Measurements from ENCODE around the gene CSK.
A peak's percentile ranks its signal among the peaks of the same experiment; 100 is the strongest.
"Not testable (repeated sequence)": the region's sequence is repeated elsewhere in the genome, so short reads cannot be mapped to it uniquely, and the experiment has no call there.

The CSK gene

DNA sequence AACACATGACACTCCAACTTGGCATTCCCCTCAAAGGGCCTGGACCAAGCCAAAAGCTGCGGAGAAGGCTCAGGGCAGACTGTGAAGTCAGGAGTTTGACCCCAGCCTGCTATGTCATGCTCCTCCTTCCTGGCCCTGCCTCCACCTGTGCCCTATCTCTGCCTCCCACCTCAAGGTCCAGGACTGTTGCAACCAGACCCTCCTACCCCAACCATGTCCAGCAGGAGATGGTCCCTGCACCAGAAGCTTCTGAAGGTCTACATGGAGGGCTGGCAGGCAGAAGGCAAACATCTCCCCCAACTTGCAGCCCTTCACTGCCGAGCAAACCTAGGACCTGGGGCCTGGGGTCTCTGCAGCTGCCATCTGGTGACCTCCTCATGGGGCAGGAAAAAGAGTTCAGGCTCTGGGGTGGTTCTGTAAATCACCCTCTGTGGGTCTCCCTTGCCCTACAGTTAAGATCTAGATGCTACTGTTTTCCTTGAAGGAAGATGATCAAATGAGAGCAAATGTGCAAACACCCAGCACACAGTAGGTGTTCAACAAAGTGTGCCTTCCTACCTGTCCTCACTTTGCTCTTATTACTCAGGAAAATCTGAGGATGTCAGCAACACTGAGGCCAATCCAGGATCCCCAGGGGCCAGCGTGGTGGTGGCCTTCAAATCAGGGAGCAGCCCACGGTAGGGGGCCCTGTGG, 11.5 kb upstream of the CSK start:
- DNase-seq (ENCODE audit: low read depth in 2 of 2) = no peak

DNA sequence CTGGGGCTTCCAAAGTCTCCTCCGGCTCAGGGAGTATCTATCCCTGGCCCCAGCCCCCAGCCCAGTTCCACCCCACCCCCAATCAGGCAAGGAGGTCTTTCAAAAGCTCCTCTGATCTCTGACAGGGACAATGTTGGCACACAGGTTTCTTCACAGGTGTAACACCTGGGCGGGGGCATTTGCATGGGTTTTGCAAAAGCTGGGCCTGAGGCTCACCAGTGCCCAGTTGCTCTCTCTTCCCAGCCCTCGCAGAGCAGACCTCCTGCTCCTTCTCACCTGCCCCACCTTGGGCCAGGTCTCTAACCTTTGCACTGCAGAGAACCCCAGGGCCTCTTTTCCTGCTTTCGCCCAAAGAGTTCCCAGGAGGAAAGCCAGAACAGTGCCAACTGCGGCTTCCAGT, 8.6 kb upstream of the CSK start:
- no peak for DNase-seq (ENCODE audit: low read depth in 2 of 2)

DNA sequence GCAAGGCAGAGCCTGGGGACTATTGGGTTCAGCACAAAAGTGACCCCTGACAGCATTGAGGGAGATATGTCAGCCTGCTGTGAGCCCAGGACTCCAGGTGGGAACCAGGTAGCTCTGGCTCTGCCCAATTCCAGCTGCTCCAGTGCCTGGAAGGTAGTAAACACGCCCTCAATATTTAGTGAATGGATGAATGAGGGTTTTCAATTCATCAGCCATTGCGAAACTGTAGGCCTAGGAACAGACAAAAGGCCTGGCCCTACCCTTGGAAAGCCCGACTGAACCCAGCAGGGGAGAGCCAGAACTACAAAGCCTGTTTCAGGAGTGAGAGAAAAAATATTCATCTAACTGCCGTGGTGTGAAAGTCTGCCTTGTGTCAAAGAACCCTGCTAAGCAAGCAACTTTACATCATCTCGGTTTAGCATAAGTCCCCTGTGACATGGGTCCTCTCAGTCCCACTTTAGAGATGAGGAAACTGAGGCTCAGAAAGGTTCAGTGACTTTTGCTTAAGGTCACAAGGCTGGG, 8.1 kb upstream of the CSK start:
- no peak for DNase-seq (ENCODE audit: low read depth in 2 of 2)

DNA sequence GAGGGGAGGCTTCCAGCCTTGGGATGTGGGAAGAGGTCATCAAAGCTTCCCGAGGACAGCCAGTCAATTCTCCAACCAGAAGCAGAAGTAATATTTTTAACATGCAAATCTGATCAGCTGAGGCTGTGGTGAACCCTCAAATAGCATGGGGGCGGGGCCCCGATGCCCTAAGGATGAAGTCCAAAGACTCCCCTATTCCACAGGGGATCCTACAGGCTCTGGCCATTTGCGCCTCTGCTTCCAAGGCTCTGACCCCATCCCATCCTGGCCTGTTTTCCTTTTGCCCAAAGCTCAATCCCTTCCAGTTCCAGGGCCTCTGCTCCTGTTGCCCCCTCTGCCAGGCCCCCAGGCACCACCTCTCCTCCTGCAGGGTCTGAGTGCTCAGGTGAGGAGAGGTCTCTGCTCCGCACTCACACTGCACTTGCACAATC, 6.7 kb upstream of the CSK start:
- DNase-seq (ENCODE audit: low read depth in 2 of 2) = no peak

DNA sequence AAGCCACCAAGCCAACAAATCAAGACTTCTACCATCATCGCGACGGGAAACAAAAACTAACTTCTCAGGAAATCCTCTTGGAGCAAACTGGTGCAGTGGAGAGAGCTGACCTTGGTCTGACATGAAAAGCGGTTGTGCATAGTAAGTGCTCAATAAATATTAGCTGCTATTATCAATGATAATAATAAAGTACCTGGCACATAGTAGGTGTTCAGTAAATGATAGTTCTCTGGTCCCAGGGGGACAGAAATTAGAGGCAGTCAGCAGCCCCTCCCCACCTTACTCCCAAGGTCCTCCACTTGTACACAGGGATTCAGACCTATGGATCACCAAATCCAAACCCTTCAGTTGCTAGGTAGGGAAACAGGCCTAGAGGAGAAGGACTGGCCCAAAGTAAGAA, 6.0 kb upstream of the CSK start:
- DNase-seq (ENCODE audit: low read depth in 2 of 2) = no peak

DNA sequence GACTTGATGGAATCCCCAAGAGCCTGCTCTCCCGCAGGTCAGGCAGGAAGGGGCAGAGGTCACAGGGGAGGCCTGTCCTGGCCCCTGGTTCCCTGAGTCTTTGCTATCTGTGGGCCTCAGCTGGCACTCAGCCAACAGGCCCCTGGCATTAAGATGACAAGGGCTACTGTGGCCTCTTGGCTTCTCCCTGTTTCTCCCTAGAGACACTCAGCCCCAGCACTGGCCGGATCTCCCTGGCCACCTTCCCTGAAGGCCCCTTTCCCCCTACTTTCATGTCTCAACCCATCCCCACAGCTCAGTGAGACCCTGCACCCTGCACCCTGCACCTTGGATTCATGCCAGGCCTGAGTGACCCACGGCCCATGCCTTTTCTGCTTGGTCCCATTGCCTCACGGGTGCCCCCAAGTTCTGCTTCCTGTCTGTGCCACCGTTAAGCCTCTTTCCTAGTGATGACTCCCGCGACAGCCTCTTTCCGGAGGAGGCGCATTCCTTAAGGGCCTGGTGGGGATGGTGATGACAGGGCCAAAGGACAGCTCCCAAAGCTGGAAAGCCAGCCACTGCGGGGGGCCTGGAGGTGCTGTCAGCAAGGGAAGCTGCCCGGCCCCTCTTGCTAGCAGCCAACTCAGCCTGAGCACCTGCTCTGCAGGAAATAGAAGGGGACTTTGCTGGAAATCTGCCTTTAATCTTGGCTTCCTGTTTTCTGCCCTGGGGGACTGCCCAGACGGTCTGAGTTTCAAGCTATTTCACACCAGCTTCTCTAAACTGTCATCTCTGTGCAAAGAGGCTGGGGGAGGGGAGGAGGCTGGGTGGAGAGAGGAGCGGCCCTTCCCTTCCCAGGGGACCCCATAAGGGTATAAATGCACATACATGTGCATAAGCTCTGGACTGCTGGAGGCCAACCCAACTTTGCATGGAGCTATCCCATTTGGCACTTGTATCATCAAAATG, 4.8 kb upstream of the CSK start:
- DNase-seq (ENCODE audit: low read depth in 2 of 2) = no peak

DNA sequence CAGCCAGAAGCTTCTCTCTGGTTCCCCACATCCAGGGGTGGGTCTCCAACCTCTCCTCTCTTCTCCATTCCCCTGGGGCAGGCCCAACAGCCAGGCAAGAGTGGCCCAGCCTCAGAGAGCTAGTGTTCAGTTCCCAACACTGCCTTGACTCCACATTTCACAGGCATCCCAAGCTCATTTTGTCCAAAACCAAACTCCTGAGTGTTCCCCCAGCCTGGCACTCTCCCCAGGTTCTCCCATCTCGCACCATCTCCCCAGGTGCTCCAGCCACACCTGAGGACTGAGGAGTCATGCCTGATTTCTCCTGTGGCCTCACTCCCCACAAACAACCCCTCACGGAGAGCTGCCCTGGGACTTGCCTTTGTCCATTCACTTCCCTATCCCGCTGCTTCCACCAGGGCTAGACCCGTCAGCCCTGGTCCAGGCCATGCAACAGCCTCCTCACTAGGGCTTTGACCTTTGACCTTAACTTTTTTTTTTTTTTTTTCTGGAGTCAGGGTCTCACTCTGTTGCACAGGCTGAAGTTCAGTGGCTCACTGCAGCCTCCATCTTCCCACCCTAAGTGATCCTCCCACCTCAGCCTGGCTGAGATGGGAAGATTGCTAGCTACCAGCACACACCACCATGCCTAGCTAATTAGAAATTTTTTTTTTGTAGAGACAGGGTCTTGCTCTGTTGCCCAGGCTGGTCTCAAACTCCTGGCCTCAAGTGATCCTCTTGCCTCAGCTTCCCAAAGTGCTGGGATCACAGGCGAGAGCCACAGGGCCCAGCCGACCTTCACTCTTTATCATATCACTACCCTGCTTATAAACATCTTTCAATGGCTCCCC, 3.9 kb upstream of the CSK start:
- no peak for DNase-seq (ENCODE audit: low read depth in 2 of 2)

DNA sequence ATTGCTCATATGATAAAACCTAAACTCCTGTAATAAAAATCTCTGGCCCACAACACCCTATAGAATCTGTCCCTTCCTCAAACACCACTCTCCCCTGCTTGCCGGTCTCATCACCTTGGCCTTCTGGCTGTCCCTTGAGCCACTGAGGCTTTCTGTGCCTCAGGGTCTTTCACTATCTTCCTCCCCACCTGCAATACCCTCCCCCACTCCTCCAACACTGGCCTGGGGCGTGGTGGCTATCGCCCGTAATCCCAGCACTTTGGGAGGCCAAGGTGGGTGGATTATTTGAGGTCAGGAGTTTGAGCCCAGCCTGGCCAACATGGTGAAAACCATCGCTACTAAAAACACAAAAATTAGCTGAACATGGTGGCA, 3.3 kb upstream of the CSK start:
- DNase-seq (ENCODE audit: low read depth in 2 of 2) = no peak

DNA sequence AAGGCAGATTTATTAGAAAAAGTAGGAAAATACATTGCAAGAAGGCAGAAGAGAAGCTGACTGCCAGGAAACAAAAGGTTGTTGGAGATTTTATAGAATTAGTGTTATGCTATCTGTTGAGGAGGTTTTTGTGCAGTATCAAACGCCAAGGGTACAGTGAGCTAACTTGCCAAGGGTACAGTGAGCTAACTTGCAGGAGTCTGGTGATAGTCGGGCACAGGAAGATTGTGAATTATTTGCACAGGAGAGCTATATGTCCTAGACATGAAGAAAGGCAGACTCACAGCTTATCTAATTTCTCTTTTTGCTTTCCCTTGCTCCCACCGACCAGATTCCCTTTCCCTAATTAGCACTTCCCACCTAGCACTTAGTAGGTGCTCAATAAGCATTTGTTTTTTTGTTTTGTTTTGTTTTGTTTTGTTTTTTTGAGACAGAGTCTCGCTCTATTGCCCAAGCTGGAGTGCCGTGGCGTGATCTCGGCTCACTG, 2.7 kb upstream of the CSK start:
- no peak for DNase-seq (ENCODE audit: low read depth in 2 of 2)

DNA sequence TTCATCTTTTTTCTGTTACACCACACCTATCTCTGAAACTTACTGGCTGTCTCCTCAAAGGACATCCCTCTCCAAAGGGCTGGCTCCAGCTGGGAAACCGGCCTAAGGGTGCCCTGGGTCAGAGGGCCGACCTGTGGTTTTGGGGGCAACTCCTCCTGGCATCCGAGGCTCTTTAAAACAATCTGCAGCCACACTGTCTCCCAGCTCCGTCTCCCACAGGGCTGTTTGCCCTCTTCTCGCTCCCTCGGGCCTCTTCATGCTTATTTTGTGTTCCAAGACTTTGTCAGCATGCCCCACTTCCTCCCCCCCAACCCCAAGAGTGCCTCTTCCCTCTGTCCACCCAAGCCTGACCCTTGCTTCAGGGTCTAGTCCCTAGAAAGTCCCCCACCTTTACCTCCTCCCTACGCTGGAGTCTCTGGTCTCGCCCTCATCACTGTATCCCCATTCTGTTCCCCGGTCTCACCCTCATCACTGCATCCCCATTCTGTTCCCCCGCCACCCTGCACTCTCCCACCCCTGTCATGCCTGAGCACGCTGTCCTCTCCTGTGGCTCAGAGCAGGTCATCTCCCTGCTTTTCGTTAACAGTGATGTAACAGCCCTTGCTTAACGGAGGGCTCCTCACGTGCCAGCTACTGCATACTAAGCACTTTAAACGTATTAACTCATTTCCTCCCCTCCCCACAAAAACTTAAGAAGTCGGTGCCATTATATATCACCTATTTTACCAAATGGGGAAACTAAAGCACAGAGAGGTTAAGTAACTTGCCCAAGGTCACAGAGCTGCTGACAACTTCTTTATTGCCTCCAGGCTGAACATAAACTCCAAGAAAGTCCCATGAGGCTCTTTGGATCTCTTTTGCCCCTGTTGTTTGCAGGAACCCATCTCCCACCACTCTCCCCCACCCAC, 1.1 kb upstream of the CSK start:
- DNase-seq (ENCODE audit: low read depth in 2 of 2) = no peak

DNA sequence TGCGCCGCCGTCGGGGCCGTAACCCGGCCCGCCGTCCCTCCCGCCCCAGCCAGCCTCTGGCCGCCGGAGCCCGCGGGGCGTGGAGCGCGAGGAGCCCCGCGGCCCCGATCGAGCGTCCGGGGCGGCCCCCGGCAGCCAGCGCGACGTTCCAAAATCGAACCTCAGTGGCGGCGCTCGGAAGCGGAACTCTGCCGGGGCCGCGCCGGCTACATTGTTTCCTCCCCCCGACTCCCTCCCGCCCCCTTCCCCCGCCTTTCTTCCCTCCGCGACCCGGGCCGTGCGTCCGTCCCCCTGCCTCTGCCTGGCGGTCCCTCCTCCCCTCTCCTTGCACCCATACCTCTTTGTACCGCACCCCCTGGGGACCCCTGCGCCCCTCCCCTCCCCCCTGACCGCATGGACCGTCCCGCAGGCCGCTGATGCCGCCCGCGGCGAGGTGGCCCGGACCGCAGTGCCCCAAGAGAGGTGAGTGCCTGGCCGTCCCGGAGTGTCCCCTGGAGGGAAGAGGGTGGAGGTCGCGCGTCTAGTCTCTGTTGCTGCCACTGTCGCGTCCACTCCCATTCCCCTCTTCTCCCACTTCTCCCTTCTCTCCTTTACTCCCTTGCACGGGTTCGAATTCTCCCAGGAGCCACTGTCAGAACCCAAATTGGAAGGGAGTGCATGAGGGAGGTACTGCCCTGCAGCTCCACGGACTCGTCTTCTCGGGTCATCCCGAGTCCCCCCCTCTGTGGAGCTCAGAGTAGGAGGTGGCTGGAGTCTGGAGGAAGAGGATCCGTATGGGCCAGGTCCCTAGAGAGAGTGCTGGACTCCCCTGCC, 585 bp downstream of the CSK start:
- peak in 1 of 2 donors; percentile 50 for DNase-seq (ENCODE audit: low read depth in 2 of 2)

DNA sequence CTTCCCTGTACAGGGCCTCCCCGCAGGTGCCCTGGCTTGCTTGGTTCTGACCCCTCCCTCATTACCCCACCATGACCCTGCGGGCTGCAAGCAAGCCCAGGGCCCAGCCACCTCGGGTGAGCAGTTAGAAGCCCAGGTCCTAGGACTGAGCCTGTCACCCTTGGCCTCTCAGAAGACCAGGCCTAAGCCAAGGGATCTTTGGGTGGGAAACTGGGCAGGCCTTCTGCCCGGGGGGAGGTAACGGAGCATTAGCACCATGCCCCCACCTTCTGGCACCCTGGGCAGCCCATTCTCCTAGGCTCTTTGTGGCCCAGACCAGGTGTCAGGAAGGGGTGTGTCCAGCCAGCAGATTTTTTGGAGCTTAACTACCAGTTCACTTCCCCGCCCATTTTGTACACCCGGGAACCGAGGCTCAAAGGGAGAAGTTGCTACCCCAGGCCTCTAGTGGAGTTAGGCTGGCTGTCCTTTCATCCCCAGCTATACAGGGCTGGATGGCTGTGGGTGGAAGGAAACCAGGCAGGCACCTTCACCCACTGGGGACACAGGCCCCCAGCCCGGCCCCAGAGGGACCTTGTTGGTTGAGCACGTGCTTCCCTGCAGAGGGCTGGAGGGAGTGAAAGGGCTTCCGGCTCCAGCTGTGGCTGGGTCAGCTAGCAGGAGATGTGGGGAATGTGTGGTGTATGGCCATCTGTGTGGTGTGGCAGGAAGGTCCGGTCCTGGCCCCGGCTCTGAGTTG, 1.4 kb downstream of the CSK start:
- no peak for DNase-seq (ENCODE audit: low read depth in 2 of 2)

DNA sequence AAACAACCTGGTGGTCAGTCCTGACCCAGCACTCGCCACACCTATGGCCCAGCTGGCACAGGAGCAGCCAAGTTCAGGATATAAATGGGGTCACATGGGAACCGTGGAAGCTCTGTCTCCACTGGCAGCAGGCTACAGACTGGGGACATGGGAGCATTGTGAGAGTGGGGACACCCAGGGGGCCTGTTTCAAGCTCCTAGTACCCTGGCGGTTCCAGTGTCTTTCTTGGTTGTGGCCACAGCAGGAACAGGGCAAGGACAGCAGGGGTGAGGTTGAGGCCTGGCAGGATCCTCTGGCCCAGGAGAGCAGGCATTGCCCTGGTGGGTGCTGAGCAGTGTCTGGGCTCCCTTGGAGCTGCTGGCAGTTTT, 1.9 kb downstream of the CSK start:
- no peak for DNase-seq (ENCODE audit: low read depth in 2 of 2)

DNA sequence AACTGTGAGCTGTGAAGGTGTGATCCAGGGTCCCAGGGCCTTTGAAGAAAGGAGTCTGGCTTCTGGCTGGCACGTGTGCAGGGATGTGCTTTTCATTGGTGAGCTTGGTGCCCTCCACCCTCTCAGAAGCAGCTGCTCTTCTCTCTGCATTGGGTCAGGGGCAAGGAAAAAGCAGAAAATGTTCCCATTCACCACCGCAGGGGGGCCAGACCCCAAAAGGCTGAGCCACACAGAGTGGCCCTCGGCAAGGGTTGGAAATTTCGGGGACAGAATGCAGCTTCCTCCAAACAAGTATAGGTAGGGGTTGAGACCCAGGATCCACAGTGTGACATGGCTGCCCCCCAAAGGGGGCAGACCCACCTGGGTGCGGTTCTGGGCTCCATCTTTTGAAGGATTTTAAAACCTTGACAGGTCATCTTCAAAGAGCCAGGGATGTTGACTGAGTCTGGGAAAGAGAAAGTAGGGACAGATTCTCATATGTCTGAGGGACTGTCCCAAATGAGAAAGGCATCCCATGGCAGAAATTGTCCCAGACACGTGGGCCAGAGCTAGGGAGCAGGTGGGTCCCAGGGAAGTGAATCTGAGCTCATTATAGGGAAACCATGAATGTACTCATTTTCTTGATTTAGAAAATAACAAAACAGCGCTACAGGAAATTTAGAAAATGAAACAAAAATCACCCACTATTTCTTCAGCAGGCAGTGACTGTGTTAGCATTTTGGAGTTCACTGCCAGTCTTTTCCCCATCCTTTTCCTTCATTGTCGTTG, 2.7 kb downstream of the CSK start:
- DNase-seq (ENCODE audit: low read depth in 2 of 2) = no peak

DNA sequence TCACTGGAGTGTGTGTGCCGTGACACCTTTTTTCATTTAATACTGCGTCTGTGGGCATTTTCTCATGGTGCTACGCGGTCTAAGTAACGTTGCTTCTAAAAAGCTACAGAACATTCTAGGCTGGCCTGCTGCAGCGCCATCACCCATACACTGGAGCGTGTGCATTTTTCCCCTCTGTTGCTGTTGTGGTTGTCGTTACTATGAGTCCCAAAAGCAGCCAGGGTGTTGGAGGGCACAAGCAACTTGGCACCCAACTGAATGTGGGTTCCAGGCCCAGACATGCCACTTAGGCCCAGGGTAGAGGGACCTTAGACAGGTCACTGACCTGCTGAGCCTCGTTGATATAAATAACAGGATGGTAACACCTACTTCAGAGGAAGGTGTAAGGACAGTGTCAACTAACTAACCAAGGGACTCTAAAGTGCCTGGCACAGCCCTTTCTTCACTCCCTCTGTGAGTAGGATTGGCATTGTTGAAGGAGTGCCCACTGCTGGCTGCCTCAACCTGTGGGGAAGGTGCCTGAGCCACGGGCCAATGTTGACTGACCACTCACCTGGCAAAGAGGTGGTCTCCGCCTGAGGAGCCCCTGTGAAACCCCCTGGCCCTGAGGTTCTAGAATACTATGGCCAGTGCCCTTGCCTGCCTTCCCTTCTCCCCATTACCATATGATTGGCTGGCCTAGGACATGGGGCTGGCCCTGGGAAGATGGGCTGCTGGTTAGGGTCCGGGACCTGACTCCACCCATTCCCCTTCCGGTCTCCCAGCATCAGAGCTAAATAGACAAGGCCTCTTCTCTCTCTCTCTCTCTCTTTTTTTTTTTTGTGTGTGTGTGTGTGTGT, 3.5 kb downstream of the CSK start:
- no peak for DNase-seq (ENCODE audit: low read depth in 2 of 2)

DNA sequence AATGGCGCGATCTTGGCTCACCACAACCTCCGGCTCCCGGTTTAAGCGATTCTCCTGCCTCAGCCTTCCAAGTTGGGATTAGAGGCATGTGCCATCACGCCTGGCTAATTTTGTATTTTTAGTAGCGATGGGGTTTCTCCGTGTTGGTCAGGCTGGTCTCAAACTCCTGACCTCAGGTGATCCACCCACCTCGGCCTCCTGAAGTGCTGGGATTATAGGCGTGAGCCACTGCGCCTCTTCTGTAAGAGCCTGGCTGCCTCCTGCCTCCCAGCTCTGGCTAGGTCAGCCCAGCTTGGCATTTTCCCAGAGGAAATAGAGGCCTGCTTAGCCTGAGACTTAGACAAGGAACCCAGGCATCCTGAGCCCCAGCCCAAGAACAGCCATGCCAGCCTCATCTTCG, 4.2 kb downstream of the CSK start:
- DNase-seq (ENCODE audit: low read depth in 2 of 2) = not testable (repeated sequence)

DNA sequence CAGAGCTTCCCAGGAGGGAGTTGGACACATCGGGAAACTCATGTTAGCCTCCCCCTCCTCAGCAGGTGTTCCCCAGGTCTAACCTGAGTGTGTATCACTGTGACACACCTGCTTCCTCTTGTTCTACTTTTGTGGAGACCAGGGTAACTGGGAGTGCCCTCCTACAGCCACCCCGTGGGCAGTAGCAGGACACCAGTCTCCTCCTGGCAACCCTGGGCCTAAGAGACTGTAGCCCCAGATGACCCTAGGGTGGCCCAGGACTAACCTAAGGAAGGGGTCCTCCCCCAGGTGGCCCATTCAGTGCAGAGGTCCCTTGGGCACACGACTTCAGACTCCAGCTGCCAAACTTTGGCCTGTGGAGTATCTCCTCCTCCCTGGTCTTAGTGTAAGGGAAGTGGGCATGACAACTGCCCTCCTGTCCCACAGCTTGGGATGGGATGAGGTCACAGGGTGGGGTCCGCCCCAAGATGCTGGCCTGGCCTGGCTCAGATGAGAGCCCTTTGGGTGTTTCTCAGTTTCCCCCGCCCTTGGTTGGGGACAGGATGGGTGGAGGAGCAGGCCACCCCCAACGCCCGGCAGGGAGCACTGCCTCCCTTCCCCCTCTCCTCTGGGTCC, 4.8 kb downstream of the CSK start:
- no peak for DNase-seq (ENCODE audit: low read depth in 2 of 2)
